Measurements from ENCODE around the gene NOS1.

The NOS1 gene

GRCh38 chr12:117180758-117181467 is 180.5 kb downstream of the NOS1 start:
- H3K4me3 ChIP-seq (ENCODE audit: low read depth, low read length), result no peak overlapping the region

GRCh38 chr12:117178745-117179144 is 182.7 kb downstream of the NOS1 start:
- H3K4me3 ChIP-seq (ENCODE audit: low read depth, low read length), result no peak overlapping the region

GRCh38 chr12:117178301-117178700 is 183.1 kb downstream of the NOS1 start:
- H3K4me3 ChIP-seq (ENCODE audit: low read depth, low read length), result no peak overlapping the region

GRCh38 chr12:117172168-117172567 is 189.3 kb downstream of the NOS1 start:
- no peak overlapping the region for H3K4me3 ChIP-seq (ENCODE audit: low read depth, low read length)

GRCh38 chr12:117171499-117172162 is 189.8 kb downstream of the NOS1 start:
- H3K4me3 ChIP-seq (ENCODE audit: low read depth, low read length), result no peak overlapping the region

- no peak overlapping the region for H3K4me3 ChIP-seq (ENCODE audit: low read depth, low read length)
Measured at GRCh38 chr12:117169548-117169947, 191.9 kb downstream of the NOS1 start.

GRCh38 chr12:117168976-117169375 is 192.4 kb downstream of the NOS1 start:
- H3K4me3 ChIP-seq (ENCODE audit: low read depth, low read length), result no peak overlapping the region

- H3K4me3 ChIP-seq (ENCODE audit: low read depth, low read length), result no peak overlapping the region
Measured at GRCh38 chr12:117167769-117168168, 193.7 kb downstream of the NOS1 start.

GRCh38 chr12:117166107-117166506 is 195.3 kb downstream of the NOS1 start:
- H3K4me3 ChIP-seq (ENCODE audit: low read depth, low read length), result no peak overlapping the region

- H3K4me3 ChIP-seq (ENCODE audit: low read depth, low read length), result no peak overlapping the region
Measured at GRCh38 chr12:117165342-117165741, 196.1 kb downstream of the NOS1 start.

GRCh38 chr12:117162633-117163032 is 198.8 kb downstream of the NOS1 start:
- H3K4me3 ChIP-seq (ENCODE audit: low read depth, low read length), result no peak overlapping the region

- no peak overlapping the region for H3K4me3 ChIP-seq (ENCODE audit: low read depth, low read length)
Measured at GRCh38 chr12:117162167-117162539, 199.3 kb downstream of the NOS1 start.

GRCh38 chr12:117161460-117162166 is 199.8 kb downstream of the NOS1 start:
- no peak overlapping the region for H3K4me3 ChIP-seq (ENCODE audit: low read depth, low read length)

- no peak overlapping the region for H3K4me3 ChIP-seq (ENCODE audit: low read depth, low read length)
Measured at GRCh38 chr12:117159674-117160073, 201.8 kb downstream of the NOS1 start.

- H3K4me3 ChIP-seq (ENCODE audit: low read depth, low read length), result no peak overlapping the region
Measured at GRCh38 chr12:117158911-117159553, 202.4 kb downstream of the NOS1 start.
